Thyroid gland (tissue), 4 donors: ENCODE data around the gene IQSEC3.

Experiments used
- CTCF ChIP-seq, 6 experiments: fragments of 200-600 bp in 3 of 6; fragments of 450-650 bp in 3 of 6; sonication (generic) in 3 of 6; IDR thresholded peaks; one replicate each; pipeline ENCODE4 v1.5.1; 2016 to 2019; ENCODE audit warnings: antibody characterized with exemption in 6 of 6, mild to moderate bottlenecking in 2 of 6, inconsistent platforms in 1 of 6, moderate library complexity in 1 of 6
- POLR2A ChIP-seq, 2 donors: fragments of 450-650 bp; IDR thresholded peaks; one replicate each; pipeline ENCODE4 v1.6.1; 2017; ENCODE audit warnings: antibody characterized with exemption in 2 of 2, mild to moderate bottlenecking in 2 of 2, moderate library complexity in 1 of 2

- TF ChIP-seq CTCF (IDR thresholded peaks at IDR 0.05) (no peak), POLR2A (IDR thresholded peaks at IDR 0.05) (no peak)
Measured at GRCh38 chr12:87856-88255, 21.3 kb downstream of the IQSEC3 start.
